HG02642 (cell line): Measurements from ENCODE around the gene ZNF648.
"Not testable (repeated sequence)": the region's sequence is repeated elsewhere in the genome, so short reads cannot be mapped to it uniquely, and the experiment has no call there.

Experiments used
- ATAC-seq: cut with Tn5 transposase; IDR thresholded peaks from one replicate; pipeline ENCODE4 v1.9.1; 2021; ENCODE audit warnings: mild to moderate bottlenecking; ENCODE audit not compliant: unreplicated experiment, poor library complexity

The ZNF648 gene

GRCh38 chr1:182080955-182081582 lies 19.6 kb upstream of the ZNF648 start:
- no peak for ATAC-seq

- ATAC-seq, result no peak
These were observed 18.5 kb upstream of the ZNF648 start for GRCh38 chr1:182080040-182080439.

- no peak for ATAC-seq
These were observed 10.4 kb upstream of the ZNF648 start for GRCh38 chr1:182071924-182072323.

- ATAC-seq, result peak; percentile 79
These were observed 7.5 kb upstream of the ZNF648 start for GRCh38 chr1:182069028-182069466.

- ATAC-seq, result no peak
These were observed 5.4 kb upstream of the ZNF648 start for GRCh38 chr1:182066934-182067333.

GRCh38 chr1:182065126-182065845 lies 3.8 kb upstream of the ZNF648 start:
- ATAC-seq, result no peak

- no peak for ATAC-seq
These were observed 3.1 kb upstream of the ZNF648 start for GRCh38 chr1:182064611-182065010.

DNA sequence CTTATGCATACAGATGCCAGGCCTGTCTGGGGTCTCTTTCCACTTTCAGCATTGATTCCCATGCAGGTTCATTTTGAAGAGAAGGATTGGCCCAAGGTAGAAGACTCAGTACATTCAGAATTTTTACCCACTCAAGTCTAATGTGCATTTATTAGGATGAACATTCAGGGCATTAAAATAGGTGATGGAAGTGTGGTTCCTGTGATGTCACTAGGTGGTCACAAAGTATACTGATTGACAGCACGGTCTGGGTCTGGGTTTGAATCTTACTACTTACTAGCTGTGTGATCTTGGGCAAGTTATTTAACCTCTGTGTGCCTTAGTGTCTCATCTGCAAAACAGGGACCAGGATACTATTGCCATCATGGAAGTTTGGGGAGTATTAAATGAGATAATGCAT lies 711 bp upstream of the ZNF648 start:
- no peak for ATAC-seq

- ATAC-seq, result no peak
These were observed 635 bp downstream of the ZNF648 start for GRCh38 chr1:182060877-182061276.

- ATAC-seq, result no peak
These were observed 1.6 kb downstream of the ZNF648 start for GRCh38 chr1:182059936-182060335.

GRCh38 chr1:182056601-182057366 lies 4.7 kb downstream of the ZNF648 start:
- no peak for ATAC-seq

DNA sequence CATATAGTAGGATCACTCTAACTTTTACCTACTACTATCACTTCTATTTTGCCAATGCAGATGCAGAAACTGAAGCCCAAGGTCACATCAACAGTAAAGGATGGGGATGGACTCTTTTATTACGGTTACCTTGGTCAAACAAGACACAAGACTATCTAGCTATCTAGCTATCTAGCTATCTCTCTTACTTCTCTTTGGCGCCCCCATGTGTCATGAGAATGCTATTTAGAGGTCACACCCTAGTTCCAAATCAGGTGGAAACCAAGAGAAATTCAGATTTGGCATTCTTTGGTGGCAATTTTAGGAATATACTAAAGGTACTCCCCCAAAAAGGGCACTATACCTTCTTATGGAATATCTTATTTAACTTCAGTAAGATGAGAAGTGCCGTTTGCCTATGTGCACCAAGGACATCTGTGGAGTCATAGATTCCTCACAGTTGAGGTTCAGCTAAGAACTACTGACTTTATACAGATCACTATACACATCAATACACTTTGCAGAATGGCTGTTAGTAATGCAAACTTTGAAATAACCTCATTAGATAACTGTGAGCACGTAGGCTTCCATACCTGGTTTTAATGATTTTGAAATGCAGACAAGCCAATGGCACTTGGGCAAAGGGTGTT lies 6.7 kb downstream of the ZNF648 start:
- ATAC-seq, result no peak

GRCh38 chr1:182052355-182052754 lies 9.2 kb downstream of the ZNF648 start:
- ATAC-seq, result no peak

DNA sequence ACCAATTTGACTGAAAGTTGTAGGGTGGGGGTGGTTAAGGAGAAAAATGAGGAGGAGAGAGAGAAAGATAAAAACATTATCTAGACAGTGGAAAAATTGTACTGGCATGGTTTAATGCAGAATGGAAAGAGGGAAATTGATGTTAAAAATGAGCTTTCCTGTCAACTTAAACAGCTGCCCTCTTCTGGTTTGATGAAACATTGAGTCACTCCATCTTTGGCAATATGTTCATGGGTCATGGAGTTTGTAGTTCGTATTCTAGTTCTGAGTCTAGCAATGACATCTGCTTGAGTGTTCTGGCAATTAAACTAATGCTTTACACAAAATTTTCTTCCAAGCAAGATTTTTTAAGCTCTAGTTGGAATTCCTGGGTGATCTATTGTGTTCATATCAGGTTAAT lies 9.6 kb downstream of the ZNF648 start:
- ATAC-seq, result no peak

GRCh38 chr1:182050481-182051448 lies 10.7 kb downstream of the ZNF648 start:
- ATAC-seq, result no peak

DNA sequence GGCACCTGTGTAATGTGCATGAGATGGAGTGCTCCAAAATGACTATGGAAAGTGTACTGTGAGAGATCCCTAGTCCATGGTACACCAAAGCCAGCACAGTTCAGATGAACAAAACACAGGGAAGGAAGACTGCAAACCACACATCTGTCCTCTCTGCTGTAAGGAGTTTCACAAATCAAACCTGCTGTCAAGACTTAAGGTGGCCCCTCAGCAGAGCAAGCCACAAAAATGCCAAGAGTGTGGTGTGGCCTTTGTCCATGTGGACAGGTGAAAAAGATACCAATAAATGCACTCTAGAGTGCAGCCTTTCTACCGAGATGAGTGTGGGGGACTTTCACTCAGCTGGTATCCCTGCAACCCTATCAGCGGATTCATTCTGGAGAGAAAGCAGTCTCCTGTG lies 12.9 kb downstream of the ZNF648 start:
- ATAC-seq, result no peak

GRCh38 chr1:182046763-182047162 lies 14.7 kb downstream of the ZNF648 start:
- ATAC-seq, result no peak

DNA sequence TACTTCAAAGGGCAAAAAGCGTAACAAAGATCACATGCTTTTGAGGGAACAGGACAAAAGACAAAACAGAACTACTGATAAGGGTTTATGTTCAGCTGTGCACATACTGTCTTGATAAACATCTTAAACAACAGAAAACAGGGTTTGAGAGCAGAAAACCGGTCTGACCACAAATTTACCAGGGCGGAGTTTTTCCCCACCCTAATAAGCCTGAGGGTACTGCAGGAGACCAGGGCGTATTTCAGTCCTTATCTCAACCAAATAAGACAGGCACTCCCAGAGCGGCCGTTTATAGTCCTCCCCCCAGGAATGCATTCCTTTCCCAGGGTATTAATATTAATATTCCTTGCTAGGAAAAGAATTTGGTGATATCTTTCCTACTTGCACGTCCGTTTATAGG lies 16.0 kb downstream of the ZNF648 start:
- ATAC-seq, result not testable (repeated sequence)

DNA sequence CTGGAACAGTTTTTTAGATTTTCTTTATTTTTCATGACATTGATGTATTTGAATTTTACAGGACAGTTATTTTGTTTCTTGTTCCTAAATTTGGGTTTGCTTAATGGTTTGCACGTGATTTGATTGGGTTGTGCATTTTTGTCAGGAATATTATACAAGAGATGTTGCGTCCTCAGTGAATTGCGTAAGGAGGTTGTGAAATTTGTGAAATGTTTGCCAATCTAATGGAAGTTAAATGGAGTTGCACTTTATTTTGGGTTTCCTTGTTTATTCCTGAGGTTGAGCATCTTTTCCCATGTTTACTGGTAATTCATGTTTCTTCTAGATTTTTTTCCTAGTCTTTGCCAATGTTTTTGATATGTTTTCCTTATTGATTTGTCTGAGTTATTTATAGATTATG lies 19.9 kb downstream of the ZNF648 start:
- no peak for ATAC-seq

GRCh38 chr1:182038220-182038619 lies 23.3 kb downstream of the ZNF648 start:
- ATAC-seq, result no peak
